ENCODE results near the gene IKBKE. TPM values are rescaled to one million over a fixed set of nuclear protein-coding genes. Genes with fewer than 3 reads are reported as not detected.

Gene IKBKE
- total RNA-seq, 1 donor from 2014 or later: 7.5 TPM

DNA sequence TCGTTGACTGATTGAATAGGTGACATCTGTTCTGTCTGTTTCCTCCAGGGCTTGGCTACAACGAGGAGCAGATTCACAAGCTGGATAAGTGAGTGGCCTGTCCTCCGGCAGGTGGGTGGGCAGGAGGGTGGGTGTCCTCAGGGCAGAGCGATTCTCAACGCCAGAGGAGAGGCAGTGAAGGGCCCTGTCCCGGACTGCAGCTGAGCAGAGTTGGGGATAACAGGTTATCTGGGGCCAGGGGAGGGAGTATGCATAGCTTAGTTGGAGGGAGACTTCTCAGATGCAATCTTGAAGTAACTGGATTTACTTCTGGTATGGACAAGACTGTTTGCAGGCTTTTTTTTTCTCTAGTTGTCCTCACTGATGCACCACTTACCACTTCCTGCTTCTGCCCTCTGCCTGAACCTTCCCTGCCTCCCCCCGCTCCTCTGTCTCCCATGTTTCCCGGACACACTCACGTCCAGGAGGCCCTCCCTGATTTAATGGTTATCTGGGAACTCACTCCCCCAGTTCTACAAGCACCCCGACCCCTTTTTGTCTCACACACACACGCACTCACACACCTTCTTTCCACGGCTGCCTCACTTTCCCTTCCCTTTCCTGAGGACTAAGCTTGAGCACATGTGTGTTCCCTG lies 20.6 kb downstream of the IKBKE start:
- peaks cover 11% of the 10 kb centered on the region for H3K4me1 Mint-ChIP-seq (ENCODE audit: unreplicated experiment)
- TF ChIP-seq CTCF (IDR thresholded peaks at IDR 0.05): no peak
- H3K27me3 Mint-ChIP-seq (ENCODE audit: unreplicated experiment): no peaks in the 10 kb centered on the region
- H3K4me3 Mint-ChIP-seq (ENCODE audit: unreplicated experiment): no peak overlapping the region
- DNase-seq (ENCODE audit: extremely low spot score, unreplicated experiment): no peak
- no peaks in the 10 kb centered on the region for H3K9me3 Mint-ChIP-seq (ENCODE audit: unreplicated experiment)
- H3K36me3 Mint-ChIP-seq (ENCODE audit: unreplicated experiment): peaks cover 9% of the 10 kb centered on the region
- no peak overlapping the region for H3K27ac Mint-ChIP-seq (ENCODE audit: unreplicated experiment)

- Mint-ChIP-seq H3K27me3 (ENCODE audit: unreplicated experiment) (no peaks in the 10 kb centered on the region), H3K27ac (ENCODE audit: unreplicated experiment) (no peak overlapping the region), H3K9me3 (ENCODE audit: unreplicated experiment) (no peaks in the 10 kb centered on the region), H3K4me1 (ENCODE audit: unreplicated experiment) (peaks cover 19% of the 10 kb centered on the region), H3K4me3 (ENCODE audit: unreplicated experiment) (no peak overlapping the region), H3K36me3 (ENCODE audit: unreplicated experiment) (peaks cover 9% of the 10 kb centered on the region)
- TF ChIP-seq CTCF (IDR thresholded peaks at IDR 0.05): no peak
- no peak for DNase-seq (ENCODE audit: extremely low spot score, unreplicated experiment)
These were observed 21.3 kb downstream of the IKBKE start for GRCh38 chr1:206491616-206492015.

DNA sequence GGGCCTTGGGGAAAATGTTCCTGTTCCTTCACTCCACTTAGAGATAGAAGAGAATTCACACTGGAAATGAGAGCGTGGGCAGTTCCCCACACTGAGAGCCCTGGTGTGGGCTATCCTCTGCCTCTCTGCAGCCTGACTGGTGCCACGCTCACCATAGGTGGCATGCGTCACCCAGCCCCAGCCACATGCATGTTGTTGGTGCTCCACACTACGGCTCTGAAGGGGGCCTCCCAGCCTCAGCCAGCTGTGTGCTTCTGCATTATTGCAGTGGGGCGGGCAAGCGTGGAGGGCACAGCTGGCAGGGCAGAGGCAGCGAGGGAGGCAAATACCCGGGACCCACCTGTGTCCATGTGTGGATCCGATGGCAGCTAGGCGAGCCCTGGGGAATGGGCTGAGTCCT lies 22.3 kb downstream of the IKBKE start:
- Mint-ChIP-seq H3K9me3 (ENCODE audit: unreplicated experiment) (no peaks in the 10 kb centered on the region), H3K4me1 (ENCODE audit: unreplicated experiment) (peaks cover 21% of the 10 kb centered on the region), H3K36me3 (ENCODE audit: unreplicated experiment) (peaks cover 9% of the 10 kb centered on the region), H3K27me3 (ENCODE audit: unreplicated experiment) (no peaks in the 10 kb centered on the region), H3K4me3 (ENCODE audit: unreplicated experiment) (no peak overlapping the region), H3K27ac (ENCODE audit: unreplicated experiment) (no peak overlapping the region)
- TF ChIP-seq CTCF (IDR thresholded peaks at IDR 0.05): no peak
- no peak for DNase-seq (ENCODE audit: extremely low spot score, unreplicated experiment)

DNA sequence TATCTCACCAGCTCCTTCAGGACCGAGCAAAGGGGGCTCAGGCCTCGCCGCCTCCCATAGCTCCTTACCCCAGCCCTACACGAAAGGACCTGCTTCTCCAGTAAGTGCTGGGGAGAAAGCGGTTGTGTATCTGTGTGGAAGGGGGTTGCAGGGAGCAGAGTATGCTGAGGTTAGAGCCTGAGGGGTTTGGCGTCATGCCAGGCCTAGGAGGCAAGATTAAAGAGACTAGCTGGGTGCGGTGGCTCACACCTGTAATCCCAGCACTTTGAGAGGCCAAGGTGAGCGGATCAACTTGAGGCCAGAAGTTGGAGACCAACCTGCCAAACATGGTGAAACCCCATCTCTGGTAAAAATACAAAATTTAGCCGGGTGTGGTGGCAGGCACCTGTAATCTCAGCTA lies 23.0 kb downstream of the IKBKE start:
- no peak for DNase-seq (ENCODE audit: extremely low spot score, unreplicated experiment)
- H3K4me1 Mint-ChIP-seq (ENCODE audit: unreplicated experiment): peaks cover 21% of the 10 kb centered on the region
- H3K27me3 Mint-ChIP-seq (ENCODE audit: unreplicated experiment): no peaks in the 10 kb centered on the region
- no peaks in the 10 kb centered on the region for H3K9me3 Mint-ChIP-seq (ENCODE audit: unreplicated experiment)
- no peak overlapping the region for H3K27ac Mint-ChIP-seq (ENCODE audit: unreplicated experiment)
- TF ChIP-seq CTCF (IDR thresholded peaks at IDR 0.05): no peak
- peaks cover 5% of the 10 kb centered on the region for H3K36me3 Mint-ChIP-seq (ENCODE audit: unreplicated experiment)
- no peak overlapping the region for H3K4me3 Mint-ChIP-seq (ENCODE audit: unreplicated experiment)

DNA sequence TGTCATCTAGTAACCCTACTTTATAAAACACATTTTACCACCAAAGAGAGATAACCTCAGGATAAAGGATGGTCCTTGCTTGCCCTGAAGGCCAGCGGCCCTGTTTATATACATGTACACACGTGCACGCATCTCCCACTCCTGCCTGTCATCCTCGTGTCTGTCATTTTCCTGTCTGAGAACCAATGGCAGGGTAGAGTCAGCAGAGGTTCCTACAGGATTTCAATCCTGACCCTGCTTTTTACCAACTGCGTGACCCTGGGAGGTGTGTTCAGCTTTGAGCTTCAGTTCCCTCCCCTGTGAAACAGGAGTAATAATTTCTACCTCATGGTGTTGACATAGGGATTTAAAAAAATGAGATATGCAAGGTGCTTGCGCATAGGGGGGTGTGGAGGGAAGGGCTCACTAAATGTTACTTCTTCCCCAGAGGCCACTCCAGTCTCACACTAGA lies 24.8 kb downstream of the IKBKE start:
- H3K27ac Mint-ChIP-seq (ENCODE audit: unreplicated experiment): no peak overlapping the region

More for the DNA sequence above, 24.8 kb downstream of the IKBKE start:
- no peak overlapping the region for H3K4me3 Mint-ChIP-seq (ENCODE audit: unreplicated experiment)
- no peak for TF ChIP-seq CTCF (IDR thresholded peaks at IDR 0.05)
- no peak for DNase-seq (ENCODE audit: extremely low spot score, unreplicated experiment)
- H3K27me3 Mint-ChIP-seq (ENCODE audit: unreplicated experiment): no peaks in the 10 kb centered on the region
- H3K9me3 Mint-ChIP-seq (ENCODE audit: unreplicated experiment): no peaks in the 10 kb centered on the region
- peaks cover 21% of the 10 kb centered on the region for H3K4me1 Mint-ChIP-seq (ENCODE audit: unreplicated experiment)
- peaks cover 5% of the 10 kb centered on the region for H3K36me3 Mint-ChIP-seq (ENCODE audit: unreplicated experiment)

Measured in osteocyte (in vitro differentiated cells).